Ishikawa (cell line): ENCODE results near the gene RXRA.

Experiments
- CEBPB ChIP-seq: IDR thresholded peaks from 2 replicates; pipeline ENCODE4 v1.6.1; 2012
- CREB1 ChIP-seq: IDR thresholded peaks from 2 replicates; pipeline ENCODE4 v1.6.1; 2012; ENCODE audit warnings: low read depth
- EGR1 ChIP-seq: IDR thresholded peaks from 2 replicates; pipeline ENCODE4 v1.6.1; 2012
- EP300 ChIP-seq: IDR thresholded peaks from 2 replicates; pipeline ENCODE4 v1.6.1; 2012; ENCODE audit warnings: borderline replicate concordance
- FOXM1 ChIP-seq: IDR thresholded peaks from 2 replicates; pipeline ENCODE4 v1.6.1; 2012; ENCODE audit warnings: low read depth, borderline replicate concordance
- MAX ChIP-seq: IDR thresholded peaks from 2 replicates; pipeline ENCODE4 v1.6.1; 2012
- NFIC ChIP-seq: IDR thresholded peaks from 2 replicates; pipeline ENCODE4 v1.6.1; 2012
- RAD21 ChIP-seq: IDR thresholded peaks from 2 replicates; pipeline ENCODE4 v1.6.1; 2012; ENCODE audit warnings: low read depth
- REST ChIP-seq: IDR thresholded peaks from 2 replicates; pipeline ENCODE4 v1.6.1; 2012; ENCODE audit warnings: low read depth, mild to moderate bottlenecking
- TAF1 ChIP-seq: IDR thresholded peaks from 2 replicates; pipeline ENCODE4 v1.6.1; 2012; ENCODE audit warnings: low read depth, mild to moderate bottlenecking
- TCF12 ChIP-seq: IDR thresholded peaks from 2 replicates; pipeline ENCODE4 v1.6.1; 2012; ENCODE audit warnings: low read depth
- TEAD4 ChIP-seq: IDR thresholded peaks from 2 replicates; pipeline ENCODE4 v1.6.1; 2012
- USF1 ChIP-seq: IDR thresholded peaks from 2 replicates; pipeline ENCODE4 v1.6.1; 2012
- YY1 ChIP-seq: IDR thresholded peaks from 2 replicates; pipeline ENCODE4 v1.6.1; 2012; ENCODE audit warnings: low read depth
- ZBTB7A ChIP-seq: IDR thresholded peaks from 2 replicates; pipeline ENCODE4 v1.6.1; 2012; ENCODE audit warnings: low read depth

The RXRA gene

GRCh38 chr9:134307674-134308638 lies 18.3 kb upstream of the RXRA start:
- TF ChIP-seq REST (no peak), RAD21 (no peak), USF1 (no peak), EGR1 (no peak), NFIC (no peak), TEAD4 (no peak), TAF1 (no peak), ZBTB7A (no peak), YY1 (no peak), CEBPB (no peak), MAX (no peak), EP300 (no peak), TCF12 (no peak), CREB1 (no peak), FOXM1 (no peak)

- TF ChIP-seq ZBTB7A (no peak), USF1 (no peak), CREB1 (no peak), TEAD4 (no peak), CEBPB (no peak), REST (no peak), YY1 (no peak), RAD21 (no peak), EP300 (no peak), TCF12 (no peak), EGR1 (no peak), FOXM1 (no peak), MAX (no peak), NFIC (no peak), TAF1 (no peak)
Observed at GRCh38 chr9:134313470-134313869, 12.8 kb upstream of the RXRA start.

- TF ChIP-seq MAX: no peak
- no peak for TF ChIP-seq ZBTB7A
- no peak for TF ChIP-seq USF1
- TF ChIP-seq REST: no peak
- TF ChIP-seq RAD21: no peak
- no peak for TF ChIP-seq FOXM1
- no peak for TF ChIP-seq EGR1
- TF ChIP-seq YY1: no peak
- no peak for TF ChIP-seq TEAD4
- no peak for TF ChIP-seq CEBPB
- no peak for TF ChIP-seq TAF1
- no peak for TF ChIP-seq NFIC
- no peak for TF ChIP-seq CREB1
- no peak for TF ChIP-seq TCF12
- TF ChIP-seq EP300: no peak
Observed at GRCh38 chr9:134314039-134314949, 12.0 kb upstream of the RXRA start.
